ENCODE data around the gene SLC4A5.

GRCh38 chr2:74379851-74380789 lies 36.9 kb upstream of the SLC4A5 start, which contains the start of gene DCTN1:
- TF ChIP-seq, protein P1, sequence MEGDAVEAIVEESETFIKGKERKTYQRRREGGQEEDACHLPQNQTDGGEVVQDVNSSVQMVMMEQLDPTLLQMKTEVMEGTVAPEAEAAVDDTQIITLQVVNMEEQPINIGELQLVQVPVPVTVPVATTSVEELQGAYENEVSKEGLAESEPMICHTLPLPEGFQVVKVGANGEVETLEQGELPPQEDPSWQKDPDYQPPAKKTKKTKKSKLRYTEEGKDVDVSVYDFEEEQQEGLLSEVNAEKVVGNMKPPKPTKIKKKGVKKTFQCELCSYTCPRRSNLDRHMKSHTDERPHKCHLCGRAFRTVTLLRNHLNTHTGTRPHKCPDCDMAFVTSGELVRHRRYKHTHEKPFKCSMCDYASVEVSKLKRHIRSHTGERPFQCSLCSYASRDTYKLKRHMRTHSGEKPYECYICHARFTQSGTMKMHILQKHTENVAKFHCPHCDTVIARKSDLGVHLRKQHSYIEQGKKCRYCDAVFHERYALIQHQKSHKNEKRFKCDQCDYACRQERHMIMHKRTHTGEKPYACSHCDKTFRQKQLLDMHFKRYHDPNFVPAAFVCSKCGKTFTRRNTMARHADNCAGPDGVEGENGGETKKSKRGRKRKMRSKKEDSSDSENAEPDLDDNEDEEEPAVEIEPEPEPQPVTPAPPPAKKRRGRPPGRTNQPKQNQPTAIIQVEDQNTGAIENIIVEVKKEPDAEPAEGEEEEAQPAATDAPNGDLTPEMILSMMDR (IDR thresholded peaks at IDR 0.05), result no peak
- TF ChIP-seq EP300 (IDR thresholded peaks at IDR 0.05), result no peak

Measured in upper lobe of left lung (tissue), 4 donors.